ENCODE results near the gene PHF19. TPM values are rescaled to one million over a fixed set of nuclear protein-coding genes. Genes with fewer than 3 reads are reported as not detected.

PHF19 gene
- polyA plus RNA-seq, 1 donor (not counting 4 experiments of a cell fraction or from before 2014, with no cell fraction given), result 11.7 TPM

DNA sequence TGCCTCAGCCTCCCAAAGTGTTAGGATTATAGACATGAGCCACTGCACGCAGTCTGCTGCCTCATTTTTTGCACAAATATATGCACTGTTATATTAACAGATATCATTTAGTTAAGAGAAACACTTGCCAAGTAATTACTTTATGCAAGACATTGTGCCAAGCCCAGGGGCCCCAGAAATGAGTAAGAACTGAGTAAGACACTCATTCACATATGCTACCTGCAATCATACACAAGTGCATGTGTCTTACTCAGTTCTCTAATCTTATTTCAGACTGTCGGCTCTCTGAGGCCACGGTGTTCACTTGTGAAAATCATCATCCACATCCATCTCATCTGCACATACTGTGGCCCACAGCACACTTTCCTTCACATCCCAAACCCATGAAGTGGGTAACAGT is 33.7 kb upstream of the PHF19 start:
- H3K4me1 ChIP-seq (ENCODE audit: control insufficient read depth, extremely low read depth, insufficient read depth, low read length), result peaks cover 14% of the 10 kb centered on the region
- H3K27ac ChIP-seq (ENCODE audit: control insufficient read depth, insufficient read depth, low read length), result no peak overlapping the region
- no peaks in the 10 kb centered on the region for H4K20me1 ChIP-seq (ENCODE audit: control insufficient read depth, extremely low read depth, insufficient read depth, low read length)
- H3K4me3 ChIP-seq (ENCODE audit: control insufficient read depth in 2 of 3, extremely low read depth in 1 of 3, insufficient read depth in 2 of 3, low read depth in 1 of 3, low read length in 3 of 3), result no peak overlapping the region
- FAIRE-seq (no peak), DNase-seq (ENCODE audit: low read depth, low spot score) (no peak)
- H3K9ac ChIP-seq (ENCODE audit: control insufficient read depth, extremely low read depth, insufficient read depth, low read length), result no peak overlapping the region
- H2AFZ ChIP-seq (ENCODE audit: control insufficient read depth, low read length), result no peak overlapping the region
- H3K79me2 ChIP-seq (ENCODE audit: control insufficient read depth, insufficient read depth, low read length), result no peaks in the 10 kb centered on the region
- no peak for TF ChIP-seq EZH2 (IDR thresholded peaks at IDR 0.05; ENCODE audit: low read length)
- TF ChIP-seq, protein P1, sequence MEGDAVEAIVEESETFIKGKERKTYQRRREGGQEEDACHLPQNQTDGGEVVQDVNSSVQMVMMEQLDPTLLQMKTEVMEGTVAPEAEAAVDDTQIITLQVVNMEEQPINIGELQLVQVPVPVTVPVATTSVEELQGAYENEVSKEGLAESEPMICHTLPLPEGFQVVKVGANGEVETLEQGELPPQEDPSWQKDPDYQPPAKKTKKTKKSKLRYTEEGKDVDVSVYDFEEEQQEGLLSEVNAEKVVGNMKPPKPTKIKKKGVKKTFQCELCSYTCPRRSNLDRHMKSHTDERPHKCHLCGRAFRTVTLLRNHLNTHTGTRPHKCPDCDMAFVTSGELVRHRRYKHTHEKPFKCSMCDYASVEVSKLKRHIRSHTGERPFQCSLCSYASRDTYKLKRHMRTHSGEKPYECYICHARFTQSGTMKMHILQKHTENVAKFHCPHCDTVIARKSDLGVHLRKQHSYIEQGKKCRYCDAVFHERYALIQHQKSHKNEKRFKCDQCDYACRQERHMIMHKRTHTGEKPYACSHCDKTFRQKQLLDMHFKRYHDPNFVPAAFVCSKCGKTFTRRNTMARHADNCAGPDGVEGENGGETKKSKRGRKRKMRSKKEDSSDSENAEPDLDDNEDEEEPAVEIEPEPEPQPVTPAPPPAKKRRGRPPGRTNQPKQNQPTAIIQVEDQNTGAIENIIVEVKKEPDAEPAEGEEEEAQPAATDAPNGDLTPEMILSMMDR (optimal IDR thresholded peaks at IDR 0.05 in 1 of 3, IDR thresholded peaks at IDR 0.05 in 1 of 3, conservative IDR thresholded peaks at IDR 0.05 in 1 of 3; ENCODE audit: extremely low read depth in 1 of 3, insufficient read depth in 2 of 3, low read length in 3 of 3), result no peak
- H3K4me2 ChIP-seq (ENCODE audit: control insufficient read depth, extremely low read depth, insufficient read depth, low read depth, low read length), result no peak overlapping the region
- no peaks in the 10 kb centered on the region for H3K9me3 ChIP-seq (ENCODE audit: control insufficient read depth, low read depth, low read length)
- no peaks in the 10 kb centered on the region for H3K9me1 ChIP-seq (ENCODE audit: control insufficient read depth, extremely low read depth, insufficient read depth, low read length)
- dilution Hi-C loops (cut with MboI; ENCODE audit: extremely low pct_ligation_motif_present, low sequenced_read_pairs), result no loop called here
- H3K27me3 ChIP-seq (ENCODE audit: control insufficient read depth, extremely low read depth, insufficient read depth, low read length), result no peaks in the 10 kb centered on the region
- H3K36me3 ChIP-seq (ENCODE audit: control insufficient read depth in 2 of 2, extremely low read depth in 1 of 2, insufficient read depth in 2 of 2, low read length in 2 of 2), result no peaks in the 10 kb centered on the region

DNA sequence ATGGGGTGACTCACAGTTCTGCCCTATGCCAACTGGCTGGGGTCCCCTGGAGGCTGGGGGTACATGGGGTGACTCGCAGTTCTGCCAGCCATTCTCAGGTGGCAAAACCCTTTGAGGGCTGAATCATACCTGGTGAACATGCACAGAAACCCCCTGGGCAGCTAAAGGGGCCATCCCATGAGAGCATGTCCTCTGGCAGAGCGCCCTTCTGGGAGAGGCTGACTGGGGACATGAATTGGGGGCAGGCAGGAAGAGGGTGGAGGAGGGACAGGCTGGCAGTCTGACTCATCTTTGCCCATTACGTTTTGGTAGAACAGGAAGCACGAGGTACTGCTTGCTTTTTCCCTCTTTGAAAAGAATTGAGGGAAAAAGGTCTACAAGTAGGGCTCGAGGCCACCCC is 32.9 kb upstream of the PHF19 start:
- peak; percentile 55 for FAIRE-seq
- no peak overlapping the region for H2AFZ ChIP-seq (ENCODE audit: control insufficient read depth, low read length)
- H3K9ac ChIP-seq (ENCODE audit: control insufficient read depth, extremely low read depth, insufficient read depth, low read length), result no peak overlapping the region
- H3K4me2 ChIP-seq (ENCODE audit: control insufficient read depth, extremely low read depth, insufficient read depth, low read depth, low read length), result no peak overlapping the region
- no peak for TF ChIP-seq EZH2 (IDR thresholded peaks at IDR 0.05; ENCODE audit: low read length)
- TF ChIP-seq, protein P1 (optimal IDR thresholded peaks at IDR 0.05 in 1 of 3, IDR thresholded peaks at IDR 0.05 in 1 of 3, conservative IDR thresholded peaks at IDR 0.05 in 1 of 3; ENCODE audit: extremely low read depth in 1 of 3, insufficient read depth in 2 of 3, low read length in 3 of 3), result no peak
- H3K4me1 ChIP-seq (ENCODE audit: control insufficient read depth, extremely low read depth, insufficient read depth, low read length), result peaks cover 14% of the 10 kb centered on the region
- no peaks in the 10 kb centered on the region for H4K20me1 ChIP-seq (ENCODE audit: control insufficient read depth, extremely low read depth, insufficient read depth, low read length)
- dilution Hi-C loops (cut with MboI; ENCODE audit: extremely low pct_ligation_motif_present, low sequenced_read_pairs), result no loop called here
- no peaks in the 10 kb centered on the region for H3K9me3 ChIP-seq (ENCODE audit: control insufficient read depth, low read depth, low read length)
- H3K79me2 ChIP-seq (ENCODE audit: control insufficient read depth, insufficient read depth, low read length), result no peaks in the 10 kb centered on the region
- no peaks in the 10 kb centered on the region for H3K36me3 ChIP-seq (ENCODE audit: control insufficient read depth in 2 of 2, extremely low read depth in 1 of 2, insufficient read depth in 2 of 2, low read length in 2 of 2)
- no peak for DNase-seq (ENCODE audit: low read depth, low spot score)
- no peak overlapping the region for H3K4me3 ChIP-seq (ENCODE audit: control insufficient read depth in 2 of 3, extremely low read depth in 1 of 3, insufficient read depth in 2 of 3, low read depth in 1 of 3, low read length in 3 of 3)
- no peaks in the 10 kb centered on the region for H3K9me1 ChIP-seq (ENCODE audit: control insufficient read depth, extremely low read depth, insufficient read depth, low read length)
- no peak overlapping the region for H3K27ac ChIP-seq (ENCODE audit: control insufficient read depth, insufficient read depth, low read length)
- H3K27me3 ChIP-seq (ENCODE audit: control insufficient read depth, extremely low read depth, insufficient read depth, low read length), result no peaks in the 10 kb centered on the region
